GM11168 (cell line): ENCODE measurements around the gene CRHR1.
"Not testable (repeated sequence)": the region's sequence is repeated elsewhere in the genome, so short reads cannot be mapped to it uniquely, and the experiment has no call there.

Experiments
- in situ Hi-C: fragments of 300-500 bp; cut with MboI; formaldehyde crosslinking; loops from one replicate; pipeline ENCODE4 v1.12.0; 2022; ENCODE audit warnings: low sequenced_read_pairs; ENCODE audit not compliant: unreplicated experiment

The CRHR1 gene

DNA sequence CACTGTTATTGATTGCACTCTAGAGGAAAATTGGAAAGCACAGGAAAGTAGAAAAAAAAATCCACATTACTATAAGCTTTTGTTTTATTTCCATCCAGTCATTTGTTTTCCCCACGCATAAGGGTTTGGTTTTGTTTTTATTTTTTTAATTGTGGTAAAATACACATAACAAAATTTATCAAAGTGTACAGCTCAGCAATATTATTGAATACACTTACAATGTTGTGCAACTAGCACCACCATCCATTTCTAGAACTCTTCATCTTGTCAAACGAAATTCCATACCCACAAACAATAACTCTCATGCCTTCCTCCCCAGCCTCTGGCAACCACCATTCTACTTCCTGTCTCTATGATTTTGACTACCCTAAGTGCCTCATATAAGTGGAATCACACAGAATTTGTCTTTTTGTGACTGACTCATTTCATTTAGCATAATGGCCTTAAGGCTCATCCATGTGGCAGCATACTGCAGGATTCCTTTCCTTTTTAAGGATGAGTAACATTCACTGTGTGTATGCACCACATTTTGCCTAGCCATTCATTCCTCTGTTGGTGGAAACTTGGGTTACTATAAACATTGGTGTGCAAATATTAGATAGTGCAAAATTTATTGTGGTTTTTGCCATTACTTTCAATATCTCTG lies 71.7 kb downstream of the CRHR1 start:
- in situ Hi-C loops = no loop called here

DNA sequence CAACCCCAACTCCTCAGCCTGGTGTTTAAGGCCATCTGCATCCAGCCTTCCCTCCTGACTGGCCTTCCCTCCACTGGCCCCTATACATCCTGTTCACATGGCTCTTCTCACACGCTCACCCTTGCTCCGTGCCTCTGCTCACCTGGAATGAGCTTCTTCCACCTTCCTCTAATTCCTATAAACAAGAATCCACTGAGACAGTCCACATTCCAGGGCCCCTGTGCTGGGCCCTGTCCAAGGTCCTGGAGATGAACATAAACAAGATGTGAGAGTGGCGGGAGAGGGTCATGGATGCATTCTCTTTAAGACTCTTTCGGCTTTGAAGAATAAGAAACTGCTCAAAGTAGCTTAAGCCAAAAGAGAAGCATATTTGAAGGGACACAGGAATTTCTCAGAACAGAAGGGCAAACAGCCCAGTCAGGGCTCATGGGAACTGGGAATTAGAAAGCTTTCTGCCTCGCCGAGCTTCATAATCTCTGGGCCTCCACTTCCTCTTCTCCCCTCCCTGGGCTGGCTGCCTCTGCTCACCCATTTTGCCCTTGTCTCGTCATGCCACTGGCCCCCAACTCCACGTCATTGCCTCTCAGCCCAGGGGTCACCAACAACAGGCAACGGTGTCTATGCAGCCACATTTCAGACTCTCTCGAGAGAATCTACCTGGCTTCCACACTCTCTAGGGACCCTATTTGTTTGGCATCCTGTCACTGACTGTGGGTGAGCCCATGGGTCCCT lies 74.0 kb downstream of the CRHR1 start:
- in situ Hi-C loops = no loop called here

DNA sequence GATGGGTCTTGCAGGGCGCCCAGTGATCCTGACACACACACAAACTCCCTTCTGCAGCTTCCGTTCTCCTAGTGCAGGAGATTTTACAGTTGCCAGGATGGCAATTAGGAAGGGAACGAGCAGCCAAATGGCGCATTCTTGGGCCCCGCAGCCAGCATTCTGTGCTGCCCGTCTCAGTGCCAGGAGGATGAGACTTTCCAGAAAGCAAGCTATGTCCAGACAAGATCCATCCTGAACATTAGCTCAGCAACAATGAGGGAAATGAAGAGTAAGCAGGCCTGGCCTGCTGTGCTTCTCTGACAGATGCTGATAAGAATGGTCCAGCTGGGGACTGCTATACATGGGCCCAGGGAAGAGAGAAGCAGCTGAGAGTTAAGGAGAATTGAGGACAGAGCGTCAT lies 77.0 kb downstream of the CRHR1 start:
- in situ Hi-C loops = no loop called here

DNA sequence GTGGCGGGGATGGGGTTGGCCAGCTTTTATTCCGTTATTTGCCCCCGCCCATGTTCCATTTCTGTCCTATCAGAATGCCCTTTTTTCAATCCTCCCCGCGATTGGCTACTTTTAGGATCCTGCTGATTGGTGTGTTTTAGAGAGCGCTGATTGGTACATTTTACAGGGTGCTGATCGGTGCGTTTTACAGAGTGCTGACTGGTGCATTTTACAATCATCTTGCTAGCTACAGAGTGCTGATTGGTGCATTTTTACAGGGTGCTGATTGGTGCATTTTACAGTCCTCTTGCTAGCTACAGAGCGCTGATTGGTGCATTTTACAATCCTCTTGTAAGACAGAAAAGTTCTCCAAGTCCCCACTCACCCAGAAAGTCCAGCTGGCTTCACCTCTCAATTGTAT lies 78.0 kb downstream of the CRHR1 start:
- in situ Hi-C loops = not testable (repeated sequence)

DNA sequence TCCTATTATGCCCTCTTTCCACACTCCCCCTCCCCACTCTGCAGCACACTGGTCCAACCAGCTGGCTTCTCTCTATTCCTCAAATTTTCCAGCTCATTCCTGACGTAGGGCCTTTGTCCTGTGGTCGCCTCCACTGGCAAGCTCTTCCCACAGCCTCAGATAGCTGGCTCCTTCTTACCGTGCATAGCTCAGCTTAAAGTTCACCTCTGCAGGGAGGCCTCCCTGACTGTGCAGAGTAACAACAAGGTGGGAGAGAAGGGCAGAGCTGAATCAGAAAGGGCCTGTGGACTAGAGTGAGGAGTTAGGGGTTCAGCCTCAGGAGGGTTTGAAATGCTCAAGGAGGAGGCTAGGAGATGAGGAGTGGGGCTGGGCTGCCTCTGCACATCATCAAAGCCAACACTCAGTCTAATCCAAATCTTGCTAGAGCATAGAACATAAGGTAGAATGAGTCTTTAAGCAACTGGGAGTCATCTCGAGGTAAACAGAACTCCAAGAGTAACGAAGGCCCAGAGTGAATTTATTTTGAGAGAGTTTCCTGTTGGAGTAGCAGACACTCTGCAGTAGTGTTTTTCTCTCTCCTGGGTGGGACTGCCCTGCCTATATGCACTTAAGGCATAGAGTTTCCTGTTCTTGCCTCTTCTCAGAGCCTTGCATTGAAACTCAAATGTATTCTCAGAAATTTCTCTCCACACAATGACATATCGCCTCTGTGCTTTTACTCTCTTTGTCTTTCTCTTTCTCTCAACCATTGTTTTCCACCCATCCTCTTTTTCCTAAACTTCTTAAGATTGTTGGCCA lies 79.9 kb downstream of the CRHR1 start:
- in situ Hi-C loops = no loop called here

DNA sequence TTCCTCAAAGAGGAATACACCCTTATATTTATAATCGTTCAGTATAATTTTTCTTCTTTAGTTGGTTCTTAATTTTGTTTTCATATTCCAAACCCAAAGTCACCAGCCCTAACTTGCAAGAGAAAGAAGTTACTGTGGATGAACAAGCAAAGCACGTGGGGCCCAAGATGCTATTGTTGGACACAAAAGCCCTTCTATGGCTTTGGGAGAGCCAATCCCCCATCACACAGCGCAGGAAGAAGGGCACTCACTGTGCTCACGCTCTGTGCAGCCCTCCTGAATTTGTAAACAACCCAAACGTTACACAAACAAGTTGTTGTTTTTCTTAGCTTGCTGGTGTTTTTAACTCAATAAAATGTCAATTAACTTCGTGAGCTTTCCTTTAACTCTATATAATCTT lies 83.1 kb downstream of the CRHR1 start:
- in situ Hi-C loops = no loop called here

DNA sequence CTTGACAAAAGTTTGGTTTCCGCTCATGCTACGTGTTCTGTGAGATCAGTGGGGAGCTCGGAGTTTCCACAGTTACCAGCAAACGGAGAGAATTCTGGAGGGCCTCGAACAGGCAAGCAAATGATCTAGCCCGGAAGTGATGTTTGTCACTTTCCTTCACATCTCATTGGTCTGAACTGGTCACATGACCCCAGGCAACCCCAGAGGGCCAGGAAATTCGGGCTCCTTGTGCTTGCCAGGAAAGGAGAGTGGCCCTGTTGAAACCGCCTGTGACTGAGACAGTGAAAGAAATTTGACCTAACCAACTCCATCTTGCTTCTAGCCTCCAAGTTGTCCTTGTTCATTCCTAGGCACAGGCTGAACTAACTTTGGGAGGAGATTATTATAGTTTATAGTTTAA lies 83.6 kb downstream of the CRHR1 start:
- in situ Hi-C loops = no loop called here

DNA sequence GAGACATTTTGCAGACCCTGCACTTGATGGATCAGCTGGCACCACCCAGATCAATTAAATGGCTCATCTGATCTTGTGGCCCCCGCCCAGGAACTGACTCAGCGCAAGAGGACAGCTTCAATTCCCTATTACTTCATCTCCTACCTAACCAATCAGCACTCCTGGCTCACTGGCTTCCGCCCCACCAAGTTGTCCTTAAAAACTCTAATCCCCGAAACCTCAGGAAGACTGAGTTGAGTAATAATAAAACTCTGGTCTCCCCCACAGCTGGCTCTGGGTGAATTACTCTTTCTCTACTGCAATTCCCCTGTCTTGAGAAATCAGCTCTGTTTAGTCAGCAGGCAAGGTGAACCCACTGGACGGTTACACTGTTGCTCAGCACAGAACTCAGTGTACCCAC lies 84.2 kb downstream of the CRHR1 start:
- in situ Hi-C loops = no loop called here

DNA sequence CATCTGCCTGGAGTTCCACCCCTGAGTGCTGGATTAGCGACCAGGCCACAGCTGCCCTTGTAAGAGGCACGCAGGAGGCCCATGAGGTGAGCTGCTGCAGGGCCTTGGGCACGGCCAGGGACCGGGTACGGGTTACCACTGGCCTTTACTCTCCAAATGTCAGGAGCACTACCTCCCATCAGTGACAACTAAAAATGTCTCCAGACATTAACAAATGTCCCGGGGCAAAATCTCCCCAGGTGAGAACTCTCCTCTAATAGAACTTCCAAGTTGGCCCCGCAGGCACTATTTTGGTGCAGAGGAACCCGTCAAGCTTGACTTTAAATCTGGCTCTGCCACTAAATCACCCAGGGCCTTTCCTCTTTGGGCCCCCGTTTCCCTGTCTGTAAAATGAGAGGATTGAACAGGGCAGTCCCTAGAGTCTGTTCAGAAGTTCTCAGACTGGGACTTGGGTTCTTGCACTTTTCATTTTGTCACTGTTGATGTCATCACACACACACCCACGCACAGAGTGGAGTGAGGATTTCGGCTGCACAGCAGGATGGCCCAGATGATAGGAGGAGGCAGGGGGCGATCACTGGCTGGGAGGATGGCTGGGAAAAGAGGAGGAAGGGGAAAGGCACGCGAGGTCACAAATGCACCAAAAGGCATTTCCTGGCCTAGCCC lies 85.7 kb downstream of the CRHR1 start:
- in situ Hi-C loops = no loop called here

DNA sequence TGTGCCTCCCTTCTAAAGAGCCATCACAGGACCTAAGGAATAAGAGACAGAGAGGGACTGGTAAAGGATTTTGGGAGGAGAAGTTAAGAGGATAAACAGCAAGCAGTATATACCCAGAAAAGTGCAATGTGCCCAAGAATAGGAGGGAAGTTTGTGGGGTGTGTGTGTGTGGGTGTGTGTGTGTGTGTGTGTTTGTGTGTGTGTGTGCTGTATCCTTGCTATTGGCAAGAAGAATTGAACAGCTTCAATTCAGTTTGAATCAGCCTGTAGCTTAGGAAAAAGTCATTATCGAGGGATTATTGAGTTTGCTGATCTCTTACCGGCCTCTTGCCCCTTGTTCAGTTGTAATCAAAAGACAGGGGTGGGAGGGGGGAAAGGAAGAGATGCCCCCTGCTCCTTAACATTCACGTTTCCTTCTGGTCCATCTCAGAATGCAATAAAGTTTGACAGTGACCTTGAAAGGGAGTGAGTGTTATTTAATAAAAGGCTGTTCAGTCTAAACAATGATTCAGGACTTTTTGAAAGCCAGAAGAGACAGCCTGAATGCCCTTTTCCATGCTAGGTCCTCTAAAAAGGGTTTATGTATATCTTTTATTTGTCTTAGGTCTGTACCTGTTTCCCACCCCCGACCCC lies 86.3 kb downstream of the CRHR1 start:
- in situ Hi-C loops = no loop called here

DNA sequence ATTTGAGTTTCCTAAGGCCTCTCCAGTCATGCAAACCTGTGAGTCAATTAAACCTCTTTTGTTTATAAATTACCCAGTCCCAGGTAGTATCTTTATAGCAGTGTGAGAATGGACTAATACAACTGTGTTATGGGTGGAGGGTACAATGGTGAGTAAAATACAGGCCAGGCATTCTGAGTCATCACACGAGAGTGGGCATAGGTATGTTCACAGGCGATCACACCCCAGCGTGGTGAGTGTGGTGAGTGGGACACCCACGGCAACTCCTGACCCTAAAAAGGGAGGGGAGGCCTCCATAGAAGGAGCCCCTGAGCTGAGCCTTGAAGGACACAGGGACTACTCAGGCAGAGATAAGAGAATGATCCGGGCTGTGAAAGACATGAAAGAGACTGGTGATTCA lies 87.6 kb downstream of the CRHR1 start:
- in situ Hi-C loops = no loop called here

DNA sequence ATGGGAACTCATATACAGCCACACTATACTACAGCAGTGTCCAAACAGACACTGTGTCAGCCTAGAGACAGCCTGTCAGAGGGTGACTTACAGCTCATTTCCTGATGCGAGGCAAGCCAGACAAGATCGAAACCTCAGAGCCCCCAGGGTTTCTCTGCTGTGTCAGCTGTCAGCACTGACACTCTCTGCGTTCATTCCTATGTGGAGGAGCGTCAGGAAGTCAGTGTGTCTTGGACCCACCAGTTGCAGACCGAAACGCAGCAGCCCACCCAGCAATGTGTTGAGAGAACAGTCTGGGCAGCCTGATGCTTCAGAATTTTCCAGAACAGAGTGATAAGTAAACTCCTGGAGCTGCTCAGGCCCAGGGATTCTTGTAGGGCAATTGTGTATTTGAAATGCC lies 89.6 kb downstream of the CRHR1 start:
- in situ Hi-C loops = no loop called here

DNA sequence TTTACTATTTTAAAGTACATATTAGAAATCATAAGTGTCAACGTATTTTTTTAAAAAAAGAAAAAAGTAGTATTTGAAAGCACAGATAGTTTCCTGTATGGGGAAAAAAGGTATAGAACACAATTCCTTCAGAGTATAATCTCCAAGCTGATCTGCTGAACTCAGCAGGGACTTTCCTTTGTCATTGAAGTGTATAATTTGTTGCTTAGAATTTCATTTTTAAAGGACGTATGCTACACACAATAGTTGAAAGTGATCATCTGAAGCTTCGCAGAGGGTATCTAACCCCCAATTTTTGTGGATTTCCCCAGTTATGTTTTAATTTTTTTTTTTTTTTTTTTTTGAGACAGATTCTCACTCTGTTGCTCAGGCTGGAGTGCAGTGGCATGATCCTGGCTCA lies 90.0 kb downstream of the CRHR1 start:
- in situ Hi-C loops = no loop called here

DNA sequence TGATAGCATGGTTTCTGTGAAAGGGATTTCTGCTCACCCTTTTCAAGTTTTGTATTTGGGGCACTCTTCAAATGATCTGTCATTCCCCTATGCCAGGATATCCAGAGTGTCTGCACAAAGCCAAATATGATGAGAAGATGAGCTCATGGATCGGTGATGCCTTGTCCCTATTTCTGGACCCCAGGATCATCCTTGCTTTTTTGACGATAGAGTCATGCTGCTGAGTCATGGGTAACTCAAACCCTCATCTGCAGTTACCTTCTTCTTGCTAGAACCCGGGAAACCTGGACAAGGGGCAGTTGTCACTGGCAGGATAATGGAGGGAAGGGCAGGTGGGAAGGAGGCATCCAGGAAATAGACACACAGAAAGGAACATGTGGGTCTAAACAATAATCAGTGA lies 92.4 kb downstream of the CRHR1 start:
- in situ Hi-C loops = no loop called here

DNA sequence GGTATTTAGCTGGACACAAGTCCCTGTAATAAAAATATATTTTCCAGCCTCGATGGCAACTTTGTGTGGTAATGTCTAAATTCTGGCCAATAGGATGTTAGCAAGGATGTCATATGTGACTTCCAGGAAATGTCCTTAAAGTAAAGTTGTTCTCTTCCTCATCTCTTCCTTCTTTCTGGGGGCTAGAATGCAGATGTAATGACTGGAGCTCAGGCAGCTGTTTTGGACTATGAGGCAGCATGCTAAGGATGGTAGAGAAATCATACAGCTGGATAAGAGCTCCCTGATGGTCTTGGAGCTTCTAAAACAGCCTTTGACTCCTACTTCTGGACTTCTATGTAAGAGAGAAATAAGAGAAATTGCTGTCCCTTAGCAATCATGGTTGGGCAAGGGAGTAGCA lies 93.3 kb downstream of the CRHR1 start:
- in situ Hi-C loops = no loop called here

DNA sequence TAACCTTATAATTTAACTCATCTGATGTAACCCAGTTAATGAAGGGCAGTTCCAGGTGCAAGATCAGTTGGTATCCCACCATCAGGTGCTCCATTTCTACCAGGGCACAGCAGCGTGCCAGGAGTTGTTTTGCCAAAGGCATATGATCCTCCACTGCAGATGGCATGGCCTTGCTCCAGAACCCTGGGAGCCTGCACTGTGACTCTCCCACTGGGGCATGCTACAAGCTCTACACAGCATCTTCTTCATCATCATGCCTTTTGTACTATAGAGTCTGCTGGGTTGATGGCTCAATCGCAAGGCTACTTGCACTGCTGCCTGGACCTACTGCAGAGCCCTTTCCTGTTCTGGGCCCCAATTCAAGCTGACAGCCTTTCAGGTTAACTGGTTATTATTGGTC lies 98.9 kb downstream of the CRHR1 start:
- in situ Hi-C loops = no loop called here
